HepG2 (cell line): Measurements from ENCODE around the gene ZBTB2. TPM values are rescaled to one million over a fixed set of nuclear protein-coding genes. Genes with fewer than 3 reads are reported as not detected.
A peak's percentile ranks its signal among the peaks of the same experiment; 100 is the strongest.

Source experiments
- ATF3 ChIP-seq: sonication (generic); formaldehyde crosslinking; IDR thresholded peaks from 2 replicates; pipeline ENCODE4 v1.4.0; 2020; ENCODE audit warnings: missing genetic modification reagents
- BCL6 ChIP-seq: IDR thresholded peaks from 2 replicates; pipeline ENCODE4 v1.6.1; 2016; ENCODE audit warnings: missing genetic modification reagents, missing compliant biosample characterization
- ESRRA ChIP-seq: sonication (generic); formaldehyde crosslinking; IDR thresholded peaks from 2 replicates; pipeline ENCODE4 v1.5.1; 2020; ENCODE audit warnings: mild to moderate bottlenecking, low read depth, missing genetic modification reagents
- FIP1L1 ChIP-seq: fragments of 200-400 bp; formaldehyde crosslinking; IDR thresholded peaks from 2 replicates; pipeline ENCODE4 v1.6.1; 2018; ENCODE audit warnings: low read depth, mild to moderate bottlenecking, low read length, moderate library complexity, borderline replicate concordance; ENCODE audit not compliant: insufficient read depth
- GFI1 ChIP-seq: sonication (generic); formaldehyde crosslinking; IDR thresholded peaks from 2 replicates; pipeline ENCODE4 v1.5.0; 2020; ENCODE audit warnings: missing genetic modification reagents, mild to moderate bottlenecking, borderline replicate concordance
- HOXA3 ChIP-seq: sonication (generic); formaldehyde crosslinking; IDR thresholded peaks from 2 replicates; pipeline ENCODE4 v1.5.0; 2020; ENCODE audit warnings: missing genetic modification reagents
- MAZ ChIP-seq, 2 experiments: sonication (generic) in 1 of 2; formaldehyde crosslinking in 1 of 2; IDR thresholded peaks; 2 replicates each; pipeline versions ENCODE4 v1.5.0 to v1.6.1; 2012 to 2020; ENCODE audit warnings: low read depth in 2 of 2, mild to moderate bottlenecking in 2 of 2, borderline replicate concordance in 1 of 2, improper control_type of control experiment in 1 of 2, low read length in 1 of 2, missing genetic modification reagents in 1 of 2, moderate library complexity in 1 of 2
- PCBP1 ChIP-seq: fragments of 200-400 bp; formaldehyde crosslinking; IDR thresholded peaks from 2 replicates; pipeline ENCODE4 v1.6.1; 2017; ENCODE audit warnings: mild to moderate bottlenecking, low read depth, low read length, borderline replicate concordance
- RCOR2 ChIP-seq: IDR thresholded peaks from 2 replicates; pipeline ENCODE4 v1.6.1; 2016; ENCODE audit warnings: missing biosample characterization, missing genetic modification reagents
- RNF2 ChIP-seq: fragments of 450-650 bp; conservative IDR thresholded peaks from 2 replicates; pipeline ENCODE4 v1.6.1; 2016; ENCODE audit warnings: low read depth
- SOX5 ChIP-seq: IDR thresholded peaks from 2 replicates; pipeline ENCODE4 v1.6.1; 2016; ENCODE audit warnings: borderline replicate concordance
- STAG1 ChIP-seq: sonication (generic); formaldehyde crosslinking; IDR thresholded peaks from 2 replicates; pipeline ENCODE4 v1.4.0; 2020; ENCODE audit warnings: missing genetic modification reagents
- TAF15 ChIP-seq: fragments of 200-400 bp; formaldehyde crosslinking; IDR thresholded peaks from one replicate; pipeline ENCODE4 v1.6.1; 2018; ENCODE audit warnings: mild to moderate bottlenecking, low read depth, low read length; ENCODE audit not compliant: poor library complexity, severe bottlenecking
- ZBED4 ChIP-seq: sonication (generic); formaldehyde crosslinking; IDR thresholded peaks from 2 replicates; pipeline ENCODE4 v1.4.0; 2020; ENCODE audit warnings: missing genetic modification reagents, borderline replicate concordance
- ZBTB25 ChIP-seq: IDR thresholded peaks from 2 replicates; pipeline ENCODE4 v1.6.1; 2018; ENCODE audit warnings: missing genetic modification reagents
- ZBTB8A ChIP-seq: sonication (generic); formaldehyde crosslinking; IDR thresholded peaks from 2 replicates; pipeline ENCODE4 v1.4.0; 2020; ENCODE audit warnings: mild to moderate bottlenecking, low read depth, missing genetic modification reagents, borderline replicate concordance
- ZC3H13 ChIP-seq: sonication (generic); formaldehyde crosslinking; IDR thresholded peaks from 2 replicates; pipeline ENCODE4 v1.8.1; 2023; ENCODE audit warnings: mild to moderate bottlenecking, missing genetic modification reagents, moderate library complexity
- ZIK1 ChIP-seq: sonication (generic); formaldehyde crosslinking; IDR thresholded peaks from 2 replicates; pipeline ENCODE4 v1.5.0; 2020; ENCODE audit warnings: mild to moderate bottlenecking, low read depth, missing genetic modification reagents, borderline replicate concordance
- ZNF263 ChIP-seq: sonication (generic); formaldehyde crosslinking; IDR thresholded peaks from 2 replicates; pipeline ENCODE4 v1.4.0; 2020; ENCODE audit warnings: missing genetic modification reagents
- ZNF441 ChIP-seq: sonication (generic); formaldehyde crosslinking; IDR thresholded peaks from 2 replicates; pipeline ENCODE4 v1.7.0; 2021; ENCODE audit warnings: missing genetic modification reagents, borderline replicate concordance
- ZNF468 ChIP-seq: sonication (generic); formaldehyde crosslinking; IDR thresholded peaks from 2 replicates; pipeline ENCODE4 v1.8.0; 2022; ENCODE audit warnings: mild to moderate bottlenecking, moderate library complexity, missing genetic modification reagents
- ZNF724P ChIP-seq: sonication (generic); formaldehyde crosslinking; IDR thresholded peaks from 2 replicates; pipeline ENCODE4 v1.8.0; 2022; ENCODE audit warnings: missing genetic modification reagents, borderline replicate concordance
- polyA plus RNA-seq, 8 experiments: library from polyadenylated mRNA; depleted of rRNA in 3 of 8; stranded (reverse) in 7 of 8; unstranded in 1 of 8; fragments of >200 nt; fragmentation: Illumina TruSeq in 4 of 8; extraction: Trizol in 4 of 8; gene quantifications; 2 replicates each; pipeline versions ENCODE4 v1.2.1 to v1.2.3, GENCODE V29; 2011 to 2016; ENCODE audit warnings: low read depth in 4 of 8, missing spikeins in 1 of 8, mixed read lengths in 1 of 8; ENCODE audit not compliant: insufficient read depth in 1 of 8
- total RNA-seq, 5 experiments: library from RNA; depleted of rRNA; stranded (reverse); fragments of >200 nt; fragmentation: Illumina TruSeq; extraction: Trizol; gene quantifications; 2 replicates each; pipeline ENCODE4 v1.2.3, GENCODE V29; 2016; ENCODE audit warnings: low read depth in 1 of 5
- TF ChIP-seq, protein P1 (sequence below): sonication (generic); formaldehyde crosslinking; IDR thresholded peaks from 2 replicates; pipeline ENCODE4 v1.5.0; 2020; ENCODE audit warnings: missing genetic modification reagents, mild to moderate bottlenecking, borderline replicate concordance

ZBTB2 gene
- total and polyA plus RNA-seq, 2 of the 13 experiments (the other 11 are each of a cell fraction or from before 2014, with no cell fraction given) = 15.4 to 22.8 TPM

- no peak; the same call in 1 of the 2 replicates for TF ChIP-seq MAZ (IDR thresholded peaks at IDR 0.05; ENCODE audit: borderline replicate concordance, low read depth, low read length)
- 0 out of 2 replicates have a peak, but pooled peaks have one; percentile 45 for TF ChIP-seq MAZ (CRISPR knock-in tag; IDR thresholded peaks at IDR 0.05; ENCODE audit: low read depth)
- peak; percentile 46; the same call in 1 of the 2 replicates for TF ChIP-seq ZNF441
- TF ChIP-seq ZC3H13 (CRISPR knock-in tag) = no peak
- peak; percentile 52; the same call in 1 of the 2 replicates for TF ChIP-seq HOXA3 (CRISPR knock-in tag)
- no peak for TF ChIP-seq FIP1L1
- TF ChIP-seq, protein P1, sequence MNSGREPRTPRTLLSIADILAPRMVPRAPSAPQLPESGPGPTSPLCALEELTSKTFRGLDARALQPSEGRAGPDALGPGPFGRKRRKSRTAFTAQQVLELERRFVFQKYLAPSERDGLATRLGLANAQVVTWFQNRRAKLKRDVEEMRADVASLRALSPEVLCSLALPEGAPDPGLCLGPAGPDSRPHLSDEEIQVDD (CRISPR knock-in tag) = no peak
- peak; percentile 53; the same call in 1 of the 2 replicates for TF ChIP-seq ZBTB25 (CRISPR knock-in tag)
- peak; percentile 59; the same call in 1 of the 2 replicates for TF ChIP-seq SOX5 (CRISPR knock-in tag)
- no peak for TF ChIP-seq ZNF263 (CRISPR knock-in tag)
- TF ChIP-seq BCL6 (CRISPR knock-in tag) = peak; percentile 36; the same call in 1 of the 2 replicates
- no peak for TF ChIP-seq ESRRA (CRISPR knock-in tag)
- 0 out of 2 replicates have a peak, but pooled peaks have one; percentile 69 for TF ChIP-seq ZNF724P (CRISPR knock-in tag)
- peak; percentile 48; the same call in 1 of the 2 replicates for TF ChIP-seq GFI1 (CRISPR knock-in tag)
- TF ChIP-seq TAF15 = no peak
- TF ChIP-seq STAG1 (CRISPR knock-in tag) = peak; percentile 99
- 0 out of 2 replicates have a peak, but pooled peaks have one; percentile 21 for TF ChIP-seq ATF3 (CRISPR knock-in tag)
- TF ChIP-seq ZBED4 = 0 out of 2 replicates have a peak, but pooled peaks have one; percentile 38
- TF ChIP-seq RNF2 = no peak
- TF ChIP-seq RCOR2 (CRISPR knock-in tag) = no peak
- TF ChIP-seq ZIK1 = 0 out of 2 replicates have a peak, but pooled peaks have one; percentile 52
- no peak for TF ChIP-seq ZBTB8A (CRISPR knock-in tag)
- peak; percentile 79; the same call in 1 of the 2 replicates for TF ChIP-seq PCBP1
- TF ChIP-seq ZNF468 = no peak
Measured at GRCh38 chr6:151323791-151324487, 67.4 kb downstream of the ZBTB2 start (continued).
